Tibial artery (tissue), 4 donors: ENCODE data around the gene TXNDC15.

Experiments
- DNase-seq, 2 donors: peaks; one replicate each; pipeline ENCODE4 v3.0.0-alpha.2; 2019
- H3K27ac ChIP-seq, 2 donors: fragments of 200-600 bp; sonication (generic) in 1 of 2; 1 replicate in 1 of 2; 2 replicates in 1 of 2; pipeline ENCODE4 v1.5.1; 2018 to 2019; ENCODE audit warnings: mild to moderate bottlenecking in 1 of 2
- H3K27me3 ChIP-seq, 2 donors: fragments of 200-600 bp; sonication (generic) in 1 of 2; one replicate each; pipeline versions ENCODE4 v1.5.1 to v1.6.0; 2016 to 2019
- H3K36me3 ChIP-seq, 3 donors: fragments of 200-600 bp; sonication (generic) in 2 of 3; one replicate each; pipeline ENCODE4 v1.5.1; 2016 to 2019; ENCODE audit warnings: mild to moderate bottlenecking in 2 of 3
- H3K4me1 ChIP-seq, 4 donors: fragments of 200-600 bp; sonication (generic) in 2 of 4; 1 replicate in 3 of 4; 2 replicates in 1 of 4; pipeline ENCODE4 v1.5.1; 2016 to 2019
- H3K4me3 ChIP-seq, 2 donors: fragments of 200-600 bp; sonication (generic) in 1 of 2; 1 replicate in 1 of 2; 2 replicates in 1 of 2; pipeline ENCODE4 v1.5.1; 2018 to 2019; ENCODE audit warnings: mild to moderate bottlenecking in 2 of 2
- H3K9me3 ChIP-seq, 3 donors: fragments of 200-600 bp; sonication (generic) in 1 of 3; one replicate each; pipeline ENCODE4 v1.5.1; 2016 to 2019
- CTCF ChIP-seq, 2 experiments: fragments of 200-600 bp in 1 of 2; fragments of 450-650 bp in 1 of 2; IDR thresholded peaks; one replicate each; pipeline ENCODE4 v1.5.1; 2017 to 2019; ENCODE audit warnings: antibody characterized with exemption in 2 of 2, mild to moderate bottlenecking in 1 of 2, moderate library complexity in 1 of 2
- intact Hi-C: fragments of 100-400 bp; cut with DNase I; formaldehyde crosslinking; loops from one replicate; pipeline ENCODE4 v1.15.0; 2023; ENCODE audit warnings: low total_unique reads

Gene TXNDC15

GRCh38 chr5:134948911-134949310, 74.7 kb downstream of the TXNDC15 start:
- H3K9me3 ChIP-seq = no peaks in the 10 kb centered on the region
- peaks cover 0 to 8% (median 4%) of the 10 kb centered on the region in 4 donors for H3K4me1 ChIP-seq
- DNase-seq = peak in 1 of 2 donors; percentile 71
- peak overlapping the region in 1 of 2 donors; percentile 9 for H3K27ac ChIP-seq
- intact Hi-C loops = no loop called here
- no peak for TF ChIP-seq CTCF (IDR thresholded peaks at IDR 0.05)
- no peaks in the 10 kb centered on the region for H3K27me3 ChIP-seq
- no peak overlapping the region for H3K4me3 ChIP-seq
- H3K36me3 ChIP-seq = no peaks in the 10 kb centered on the region

GRCh38 chr5:134949316-134949715, 75.1 kb downstream of the TXNDC15 start:
- H3K4me3 ChIP-seq = no peak overlapping the region
- no peaks in the 10 kb centered on the region for H3K36me3 ChIP-seq
- intact Hi-C loops = no loop called here
- H3K4me1 ChIP-seq = peaks cover 0 to 8% (median 4%) of the 10 kb centered on the region in 4 donors
- H3K9me3 ChIP-seq = no peaks in the 10 kb centered on the region
- peak overlapping the region in 1 of 2 donors; percentile 9 for H3K27ac ChIP-seq
- no peaks in the 10 kb centered on the region for H3K27me3 ChIP-seq
- no peak for TF ChIP-seq CTCF (IDR thresholded peaks at IDR 0.05)
- DNase-seq = no peak
